Mesendoderm (in vitro differentiated cells): ENCODE results near the gene CPXM1.
A peak's percentile ranks its signal among the peaks of the same experiment; 100 is the strongest.

Source experiments
- DNase-seq: peaks from one replicate; pipeline ENCODE4 v3.0.0; 2013
- H2AK5ac ChIP-seq: 2 replicates; pipeline ENCODE4 v1.6.1; 2013; ENCODE audit warnings: low read length, inconsistent platforms
- H2BK120ac ChIP-seq: 2 replicates; pipeline ENCODE4 v1.6.1; 2013; ENCODE audit warnings: low read depth, mild to moderate bottlenecking, low read length, moderate library complexity, mixed read lengths
- H2BK15ac ChIP-seq: replicated peaks from 2 replicates; pipeline ENCODE4 v1.6.1; 2013; ENCODE audit warnings: low read depth, mild to moderate bottlenecking, moderate library complexity
- H2BK5ac ChIP-seq: 2 replicates; pipeline ENCODE4 v1.6.1; 2013; ENCODE audit warnings: low read length, inconsistent platforms
- H3K18ac ChIP-seq: 2 replicates; pipeline ENCODE4 v1.6.1; 2013; ENCODE audit warnings: mild to moderate bottlenecking, low read length, mixed read lengths
- H3K23ac ChIP-seq: one replicate; pipeline ENCODE4 v1.6.1; 2013; ENCODE audit warnings: low read length
- H3K27ac ChIP-seq: 2 replicates; pipeline ENCODE4 v1.5.1; 2013; ENCODE audit warnings: low read depth, mild to moderate bottlenecking, inconsistent platforms, low read length, moderate library complexity
- H3K27me3 ChIP-seq: 2 replicates; pipeline ENCODE4 v1.6.1; 2013; ENCODE audit warnings: low read length, control low read depth, mild to moderate bottlenecking, inconsistent platforms; ENCODE audit not compliant: insufficient read depth, poor library complexity
- H3K36me3 ChIP-seq: 2 replicates; pipeline ENCODE4 v1.6.1; 2013; ENCODE audit warnings: low read length, inconsistent platforms; ENCODE audit not compliant: control insufficient read depth, insufficient read depth
- H3K4ac ChIP-seq: one replicate; pipeline ENCODE4 v1.6.1; 2013; ENCODE audit warnings: low read depth, mild to moderate bottlenecking, low read length, moderate library complexity
- H3K4me1 ChIP-seq: 2 replicates; pipeline ENCODE4 v1.6.1; 2013; ENCODE audit warnings: low read depth, low read length, inconsistent platforms; ENCODE audit not compliant: control insufficient read depth
- H3K4me2 ChIP-seq: 2 replicates; pipeline ENCODE4 v1.6.1; 2013; ENCODE audit warnings: low read length
- H3K4me3 ChIP-seq: 2 replicates; pipeline ENCODE4 v1.5.1; 2013; ENCODE audit warnings: mild to moderate bottlenecking, low read length
- H3K56ac ChIP-seq: one replicate; pipeline ENCODE4 v1.6.1; 2013; ENCODE audit warnings: low read length
- H3K79me1 ChIP-seq: 2 replicates; pipeline ENCODE4 v1.6.1; 2013; ENCODE audit warnings: low read length, inconsistent platforms
- H3K79me2 ChIP-seq: 2 replicates; pipeline ENCODE4 v1.6.1; 2013; ENCODE audit warnings: mild to moderate bottlenecking, low read length; ENCODE audit not compliant: control insufficient read depth, insufficient read depth
- H3K9ac ChIP-seq: 2 replicates; pipeline ENCODE4 v1.6.1; 2013; ENCODE audit warnings: low read length, inconsistent platforms
- H4K5ac ChIP-seq: one replicate; pipeline ENCODE4 v1.6.1; 2013; ENCODE audit warnings: low read length
- H4K8ac ChIP-seq: one replicate; pipeline ENCODE4 v1.6.1; 2013; ENCODE audit warnings: low read depth, mild to moderate bottlenecking, control low read depth, low read length, moderate library complexity
- WGBS: extraction: QIAGEN DNeasy Blood & Tissue Kit; methylation state at CpG from one replicate; pipeline ENCODE4 v1.1.7; 2013; ENCODE audit warnings: low lambda C conversion rate, missing lambda C conversion rate; ENCODE audit not compliant: insufficient coverage; ENCODE audit errors: extremely low coverage; 5-methylcytosine and 5-hydroxymethylcytosine counted together

CPXM1 gene

DNA sequence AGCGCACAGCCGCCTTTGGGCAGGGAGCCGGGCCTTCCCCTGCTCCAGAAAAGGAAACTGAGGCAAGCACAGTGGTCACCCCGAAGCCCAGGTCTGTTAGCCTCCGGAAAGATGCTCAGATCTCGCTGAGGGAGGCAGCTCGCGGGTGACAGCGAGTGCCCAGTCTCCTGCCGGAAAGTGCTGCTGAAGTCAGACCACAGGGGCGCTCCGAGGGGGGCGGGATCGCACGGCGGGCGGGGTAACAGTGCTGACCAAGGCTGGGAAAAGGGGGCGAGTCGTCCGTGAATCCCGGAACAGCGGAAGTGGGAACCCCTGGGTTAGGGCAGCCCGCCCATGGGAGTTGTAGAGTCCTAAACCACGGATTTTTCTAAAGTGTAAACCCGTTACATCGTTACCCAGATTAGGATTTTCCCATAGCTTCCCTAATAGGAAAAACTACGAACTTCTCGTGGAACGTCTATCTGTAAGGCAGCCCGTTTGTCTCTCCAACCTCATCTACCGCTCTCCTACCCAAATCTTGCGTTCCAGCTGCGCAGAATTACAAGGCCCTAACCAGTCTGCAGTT is 40.6 kb upstream of the CPXM1 start:
- H3K4me3 ChIP-seq = peak overlapping the region; percentile 77
- no peak overlapping the region for H3K23ac ChIP-seq
- no peaks in the 10 kb centered on the region for H3K27me3 ChIP-seq
- H3K18ac ChIP-seq = no peak overlapping the region
- H4K8ac ChIP-seq = no peak overlapping the region
- H3K79me2 ChIP-seq = no peaks in the 10 kb centered on the region
- no peak overlapping the region for H2BK15ac ChIP-seq
- peak overlapping the region; percentile 74 for H3K4me2 ChIP-seq
- peak overlapping the region; percentile 74 for H3K56ac ChIP-seq
- WGBS = no CpG with 5 or more reads among the region's 33 CpGs
- H4K5ac ChIP-seq = no peak overlapping the region
- H3K9ac ChIP-seq = peak overlapping the region; percentile 68
- no peak overlapping the region for H2AK5ac ChIP-seq
- no peak overlapping the region for H3K27ac ChIP-seq
- no peak overlapping the region for H2BK5ac ChIP-seq
- no peaks in the 10 kb centered on the region for H3K4me1 ChIP-seq
- H3K4ac ChIP-seq = no peak overlapping the region
- no peak overlapping the region for H2BK120ac ChIP-seq
- DNase-seq = peak; percentile 46
- H3K79me1 ChIP-seq = no peaks in the 10 kb centered on the region
- H3K36me3 ChIP-seq = no peaks in the 10 kb centered on the region

DNA sequence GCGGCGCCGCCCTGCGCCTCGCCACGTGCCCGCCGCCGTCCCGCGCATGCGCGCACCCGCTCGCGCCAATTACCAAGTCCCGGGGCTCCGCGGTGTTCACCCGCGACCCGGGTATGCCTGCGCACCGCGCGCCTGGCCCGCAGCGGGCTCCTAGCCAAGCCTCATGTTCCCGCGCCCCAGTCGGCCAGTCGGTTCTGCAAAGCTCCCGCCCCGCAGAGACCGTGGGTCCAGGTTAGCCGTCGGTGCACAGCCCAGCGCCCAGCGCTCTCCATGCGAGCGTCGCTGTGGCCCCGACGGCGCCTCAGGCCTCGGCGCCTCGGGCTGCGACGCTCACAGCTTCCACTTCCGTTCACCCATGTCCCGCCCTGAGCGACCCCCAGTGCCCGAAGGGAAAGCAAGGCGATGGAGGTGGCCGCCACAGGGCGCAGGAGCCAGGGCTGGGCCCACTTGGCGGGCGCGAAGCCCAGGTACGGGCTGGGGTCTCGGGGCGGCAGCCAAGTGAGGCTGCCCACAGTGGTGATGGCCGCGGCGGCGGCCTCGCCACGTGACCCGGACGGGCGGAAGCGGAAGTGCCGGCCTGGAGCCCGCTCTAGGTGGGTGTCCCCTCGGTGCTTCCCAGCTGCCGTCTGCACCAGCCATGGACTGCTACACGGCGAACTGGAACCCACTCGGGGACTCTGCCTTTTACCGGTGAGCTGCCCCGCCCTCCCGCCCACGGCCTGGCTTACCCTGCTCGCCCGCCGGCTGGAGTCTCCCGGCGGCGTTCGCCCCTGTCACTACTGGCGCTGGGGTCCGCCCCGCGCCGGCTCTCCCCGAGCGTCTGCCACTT is 39.9 kb upstream of the CPXM1 start, which contains the start of the genes PCED1A and VPS16:
PCED1A (minus strand) TSS at position 518 of the 829 bp plus-strand sequence. CDS start 743 bp downstream, outside the sequence.
VPS16 (plus strand) TSS at position 608 of the 829 bp plus-strand sequence; CDS start at position 638, 30 bp downstream.
- no peak within 1 kb of the TSS for H2BK15ac ChIP-seq
- H3K27me3 ChIP-seq = no peaks in the 10 kb centered on the region
- no peak within 1 kb of the TSS for H2BK5ac ChIP-seq
- H3K4me1 ChIP-seq = no peaks in the 10 kb centered on the region
- H4K8ac ChIP-seq = peak within 1 kb of the TSS; percentile 78
- H3K79me2 ChIP-seq = no peaks in the 10 kb centered on the region
- H2BK120ac ChIP-seq = no peak within 1 kb of the TSS
- no peak within 1 kb of the TSS for H3K27ac ChIP-seq
- H4K5ac ChIP-seq = no peak within 1 kb of the TSS
- H2AK5ac ChIP-seq = no peak within 1 kb of the TSS
- peak within 1 kb of the TSS; percentile 85 for H3K9ac ChIP-seq
- H3K36me3 ChIP-seq = no peaks in the 10 kb centered on the region
- H3K56ac ChIP-seq = peak within 1 kb of the TSS; percentile 91
- WGBS = no CpG with 5 or more reads among the region's 98 CpGs
- peak within 1 kb of the TSS; percentile 30 for H3K23ac ChIP-seq
- peak within 1 kb of the TSS; percentile 77 for H3K4me3 ChIP-seq
- H3K4ac ChIP-seq = peak within 1 kb of the TSS; percentile 64
- peak; percentile 90 for DNase-seq
- H3K18ac ChIP-seq = peak within 1 kb of the TSS; percentile 29
- peak within 1 kb of the TSS; percentile 80 for H3K4me2 ChIP-seq
- no peaks in the 10 kb centered on the region for H3K79me1 ChIP-seq

DNA sequence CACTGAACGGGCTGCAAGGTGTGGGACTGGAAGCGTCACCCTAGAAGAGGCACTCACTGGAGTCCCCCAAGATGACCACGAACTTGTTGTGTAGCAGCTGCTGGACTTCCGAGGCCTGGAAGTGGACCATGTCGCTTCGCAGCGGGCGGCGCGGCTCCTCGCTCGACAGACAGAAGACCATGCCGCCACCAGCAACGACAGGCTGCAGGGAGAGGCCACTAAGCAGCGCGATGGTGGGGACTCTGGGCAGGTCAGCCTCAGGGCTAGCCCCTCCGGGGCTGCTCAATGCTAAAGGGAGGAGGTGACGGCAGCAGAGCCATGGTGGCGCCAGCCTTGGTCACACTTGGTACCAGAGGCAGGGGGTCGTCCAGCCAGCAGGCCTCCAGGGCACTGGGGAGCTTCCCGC is 39.3 kb upstream of the CPXM1 start:
- no CpG with 5 or more reads among the region's 21 CpGs for WGBS
- peak overlapping the region; percentile 64 for H3K4ac ChIP-seq

DNA sequence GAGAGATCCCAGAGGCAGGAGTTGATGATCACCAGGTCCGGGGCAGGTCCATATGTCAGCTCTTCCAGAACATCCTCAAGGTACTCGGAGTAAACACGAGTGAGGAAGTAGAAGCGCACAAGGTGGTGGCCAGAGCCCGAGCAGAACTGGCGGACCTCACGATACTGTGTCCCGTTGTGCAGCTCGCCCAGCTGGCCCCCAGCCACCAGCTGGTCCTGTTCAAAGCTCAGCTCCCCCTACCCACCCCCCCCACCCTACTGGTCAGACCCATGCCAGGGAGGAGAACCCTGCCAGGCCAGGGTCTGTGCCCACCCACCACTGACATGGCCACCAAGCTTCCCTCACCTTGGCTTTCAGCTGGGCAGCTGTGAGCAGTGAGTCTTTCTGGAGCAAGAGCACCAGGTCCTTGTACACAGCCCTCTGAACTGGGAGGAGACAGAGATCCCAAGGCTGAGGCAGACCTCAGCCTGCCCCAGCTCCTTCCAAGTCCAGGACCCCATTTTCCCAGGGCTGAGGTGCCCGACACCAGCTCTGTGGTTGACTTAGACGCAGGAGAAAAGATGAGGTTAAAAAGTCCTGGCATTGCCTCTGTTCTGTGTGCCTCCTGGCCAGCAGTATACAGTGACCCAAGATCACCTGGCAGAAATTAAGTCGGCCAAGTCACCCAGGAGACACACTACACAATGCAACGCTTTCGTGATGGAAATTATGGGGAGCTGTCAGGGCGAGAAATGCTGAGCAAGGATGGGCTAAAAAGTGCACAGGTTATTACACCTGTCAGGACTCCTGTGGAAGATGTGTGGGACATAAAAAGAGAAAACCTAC is 38.6 kb upstream of the CPXM1 start:
- no CpG with 5 or more reads among the region's 15 CpGs for WGBS
- no peaks in the 10 kb centered on the region for H3K4me1 ChIP-seq
- H2BK5ac ChIP-seq = no peak overlapping the region
- H3K79me2 ChIP-seq = no peaks in the 10 kb centered on the region
- H3K4ac ChIP-seq = no peak overlapping the region
- H3K56ac ChIP-seq = no peak overlapping the region
- no peak overlapping the region for H3K4me3 ChIP-seq
- no peaks in the 10 kb centered on the region for H3K79me1 ChIP-seq
- H3K23ac ChIP-seq = no peak overlapping the region
- no peak overlapping the region for H2AK5ac ChIP-seq
- H2BK15ac ChIP-seq = no peak overlapping the region
- H4K5ac ChIP-seq = no peak overlapping the region
- no peaks in the 10 kb centered on the region for H3K36me3 ChIP-seq
- H3K27ac ChIP-seq = no peak overlapping the region
- no peak overlapping the region for H3K4me2 ChIP-seq
- H4K8ac ChIP-seq = no peak overlapping the region
- H3K9ac ChIP-seq = no peak overlapping the region
- H2BK120ac ChIP-seq = no peak overlapping the region
- H3K27me3 ChIP-seq = no peaks in the 10 kb centered on the region
- H3K18ac ChIP-seq = no peak overlapping the region
- DNase-seq = no peak

More for the DNA sequence above, 39.3 kb upstream of the CPXM1 start:
- Histone ChIP-seq H4K8ac (no peak overlapping the region), H3K4me3 (no peak overlapping the region), H2BK120ac (no peak overlapping the region), H3K9ac (no peak overlapping the region), H3K79me1 (no peaks in the 10 kb centered on the region), H3K79me2 (no peaks in the 10 kb centered on the region), H3K27me3 (no peaks in the 10 kb centered on the region), H3K4me1 (no peaks in the 10 kb centered on the region), H3K23ac (no peak overlapping the region), H3K27ac (no peak overlapping the region), H4K5ac (no peak overlapping the region), H2BK15ac (no peak overlapping the region), H3K18ac (no peak overlapping the region), H2BK5ac (no peak overlapping the region), H2AK5ac (no peak overlapping the region), H3K4me2 (no peak overlapping the region), H3K36me3 (no peaks in the 10 kb centered on the region), H3K56ac (no peak overlapping the region)
- DNase-seq = no peak

DNA sequence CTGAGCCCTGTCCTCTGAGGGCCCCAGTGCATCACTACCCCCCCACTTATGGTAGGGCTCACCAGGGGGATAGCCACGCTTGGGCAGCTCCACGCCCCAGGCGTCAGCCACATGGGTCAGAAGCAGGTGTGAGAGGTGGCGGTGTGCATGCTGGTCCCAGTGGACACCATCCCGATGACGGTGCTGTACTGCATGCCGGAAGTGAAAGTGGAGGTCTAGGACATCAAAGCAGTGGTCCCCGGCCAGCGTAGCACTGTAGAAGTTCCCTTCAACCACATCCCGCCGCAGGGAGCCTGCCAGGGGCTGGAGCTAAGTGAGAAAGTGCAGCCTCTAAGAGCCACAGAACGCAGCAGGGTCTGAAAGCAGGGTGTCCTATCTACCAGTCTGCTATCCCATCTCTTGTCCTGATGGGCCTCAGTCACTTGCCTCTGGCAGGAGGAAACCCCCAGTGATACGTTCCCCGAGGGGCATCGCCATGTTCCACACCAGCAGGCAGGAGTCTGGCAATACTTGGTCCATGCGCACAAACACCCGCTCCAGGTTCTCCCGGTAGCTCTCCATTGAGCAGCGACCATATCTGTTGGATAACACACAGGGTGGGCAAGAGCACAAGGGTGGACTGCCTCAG is 37.9 kb upstream of the CPXM1 start:
- no peak overlapping the region for H2BK15ac ChIP-seq
- no peak overlapping the region for H2BK120ac ChIP-seq
- H3K23ac ChIP-seq = no peak overlapping the region
- no peak overlapping the region for H4K5ac ChIP-seq
- no peaks in the 10 kb centered on the region for H3K36me3 ChIP-seq
- no peaks in the 10 kb centered on the region for H3K79me1 ChIP-seq
- no peak overlapping the region for H3K18ac ChIP-seq
- no peak overlapping the region for H3K27ac ChIP-seq
- no peaks in the 10 kb centered on the region for H3K79me2 ChIP-seq
- no peak overlapping the region for H2BK5ac ChIP-seq
- H4K8ac ChIP-seq = no peak overlapping the region
- WGBS = no CpG with 5 or more reads among the region's 19 CpGs
- H3K4me3 ChIP-seq = no peak overlapping the region
- DNase-seq = no peak
- H3K4me2 ChIP-seq = no peak overlapping the region
- no peak overlapping the region for H2AK5ac ChIP-seq
- H3K9ac ChIP-seq = no peak overlapping the region
- no peaks in the 10 kb centered on the region for H3K4me1 ChIP-seq
- no peaks in the 10 kb centered on the region for H3K27me3 ChIP-seq
- no peak overlapping the region for H3K56ac ChIP-seq
- H3K4ac ChIP-seq = no peak overlapping the region
